ENCODE measurements around the gene GDF15. TPM values are rescaled to one million over a fixed set of nuclear protein-coding genes. Genes with fewer than 3 reads are reported as not detected.

GDF15 gene
- total and polyA plus RNA-seq, 9 donors, result 0.33 to 1.8 (median 0.72) TPM

DNA sequence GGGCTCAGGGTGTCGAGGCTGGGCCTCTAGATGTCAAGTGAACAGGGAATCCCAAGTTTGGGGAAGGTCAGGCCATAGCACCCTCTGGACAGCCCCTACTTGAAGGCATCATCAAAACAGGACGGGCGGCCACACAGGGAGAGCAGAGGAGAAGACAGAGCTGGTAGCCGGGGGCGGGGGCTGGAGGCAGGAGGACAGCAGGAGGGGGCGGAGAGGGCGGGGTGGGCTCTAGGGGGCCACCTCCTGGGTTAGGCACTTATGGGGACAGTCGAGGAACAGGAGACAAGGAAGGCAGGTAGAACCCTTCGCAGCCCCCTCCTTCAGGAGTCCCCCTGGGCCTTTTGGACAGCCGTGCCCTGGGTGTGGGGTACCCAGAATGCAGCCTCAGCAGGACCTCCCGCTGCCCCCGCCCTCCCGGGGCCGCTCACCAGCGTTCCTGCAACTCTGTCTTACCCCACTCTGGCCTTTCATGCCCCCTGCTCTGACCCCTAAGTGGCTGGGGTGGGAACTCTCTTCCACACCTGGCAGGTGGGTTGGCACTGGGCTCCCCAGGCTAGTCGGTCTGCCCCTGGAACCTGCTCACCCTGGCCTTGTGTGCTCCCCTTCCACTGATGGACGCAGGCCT is 39.0 kb downstream of the GDF15 start:
- H3K4me3 ChIP-seq (ENCODE audit: low read length), result no peak overlapping the region
- peaks cover 99% of the 10 kb centered on the region for H3K4me1 ChIP-seq (ENCODE audit: control insufficient read depth, insufficient read depth, low read length)
- no peak for DNase-seq
- H3K36me3 ChIP-seq (ENCODE audit: control insufficient read depth, insufficient read depth, low read length), result peaks cover 17% of the 10 kb centered on the region
- no peaks in the 10 kb centered on the region for H3K9me3 ChIP-seq (replicated peaks; ENCODE audit: control insufficient read depth, low read depth, low read length)
- 68% methylated on average over 10 of the region's 17 CpGs for WGBS (ENCODE audit: insufficient coverage)
- H3K27me3 ChIP-seq (ENCODE audit: control insufficient read depth, insufficient read depth, low read length), result no peaks in the 10 kb centered on the region
- H3K27ac ChIP-seq (ENCODE audit: low read length), result peak overlapping the region; percentile 87

DNA sequence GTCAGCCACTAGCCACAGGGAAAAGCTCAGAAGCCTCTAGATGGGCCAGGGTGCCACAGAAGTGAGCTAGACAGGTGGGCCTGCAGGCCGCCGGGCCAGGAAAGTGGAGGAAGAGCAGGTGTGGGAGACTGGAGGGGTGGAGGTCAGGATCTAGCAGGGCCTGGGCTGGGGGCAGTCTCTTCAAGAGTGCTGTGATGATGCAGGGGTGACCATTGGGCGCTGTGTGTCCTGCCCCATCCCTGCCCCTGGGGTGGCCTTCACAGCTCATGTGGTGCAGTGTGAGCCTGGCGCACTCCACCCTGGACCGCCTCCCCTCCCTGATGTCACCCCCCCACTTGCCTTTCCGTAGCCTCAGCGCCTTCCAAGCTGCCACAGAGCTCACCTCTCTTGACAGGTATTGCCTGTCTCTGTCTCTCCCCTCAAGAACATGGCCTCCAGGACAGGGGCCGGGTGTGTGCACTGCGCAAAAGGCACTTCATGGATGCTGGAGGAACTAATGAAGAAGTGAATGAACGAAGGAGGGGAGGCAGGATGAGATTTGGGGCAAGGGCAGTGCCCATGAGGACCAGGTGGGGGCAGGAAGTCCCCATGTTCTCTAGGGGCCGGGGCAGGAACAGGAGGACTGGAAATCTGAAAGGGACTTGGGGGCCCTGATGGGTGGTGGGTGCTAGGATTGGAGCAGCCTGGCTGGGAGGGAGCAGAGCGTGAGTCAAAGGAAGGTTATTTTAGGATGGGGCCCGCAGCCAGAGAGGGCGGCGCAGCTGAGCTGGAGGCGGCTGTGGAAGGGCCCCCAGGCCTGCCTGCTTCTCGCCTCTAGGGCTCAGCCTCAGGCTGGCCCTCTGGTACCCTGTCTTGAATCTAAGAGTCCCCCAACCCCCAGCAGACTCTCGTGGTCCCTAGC is 39.8 kb downstream of the GDF15 start:
- H3K27me3 ChIP-seq (ENCODE audit: control insufficient read depth, insufficient read depth, low read length), result no peaks in the 10 kb centered on the region
- 63% methylated on average over 12 of the region's 18 CpGs for WGBS (ENCODE audit: insufficient coverage)
- peaks cover 19% of the 10 kb centered on the region for H3K36me3 ChIP-seq (ENCODE audit: control insufficient read depth, insufficient read depth, low read length)
- H3K9me3 ChIP-seq (replicated peaks; ENCODE audit: control insufficient read depth, low read depth, low read length), result no peaks in the 10 kb centered on the region
- peak overlapping the region; percentile 87 for H3K27ac ChIP-seq (ENCODE audit: low read length)
- no peak overlapping the region for H3K4me3 ChIP-seq (ENCODE audit: low read length)
- peak; percentile 86 for DNase-seq
- H3K4me1 ChIP-seq (ENCODE audit: control insufficient read depth, insufficient read depth, low read length), result peaks cover 95% of the 10 kb centered on the region

DNA sequence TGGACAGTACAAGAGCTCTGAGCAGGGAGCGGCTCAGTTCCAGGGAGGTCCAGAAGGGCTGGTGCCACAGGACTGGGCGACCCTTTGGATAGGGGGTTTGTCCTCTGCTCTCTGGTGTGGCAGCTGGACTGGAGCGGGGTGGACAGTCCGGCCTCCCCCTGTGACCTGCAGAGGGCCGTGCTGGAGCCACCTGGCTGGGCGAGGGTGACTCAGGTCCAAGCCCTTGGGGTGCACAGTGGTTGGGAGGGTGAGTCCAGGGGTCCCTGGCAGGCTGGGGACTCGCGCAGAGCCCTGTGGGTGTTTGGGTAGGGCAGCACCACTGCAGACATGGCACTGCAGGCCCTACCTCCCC is 40.4 kb downstream of the GDF15 start:
- DNase-seq, result no peak
- H3K27me3 ChIP-seq (ENCODE audit: control insufficient read depth, insufficient read depth, low read length), result no peaks in the 10 kb centered on the region
- peaks cover 89% of the 10 kb centered on the region for H3K4me1 ChIP-seq (ENCODE audit: control insufficient read depth, insufficient read depth, low read length)
- no peaks in the 10 kb centered on the region for H3K9me3 ChIP-seq (replicated peaks; ENCODE audit: control insufficient read depth, low read depth, low read length)
- H3K36me3 ChIP-seq (ENCODE audit: control insufficient read depth, insufficient read depth, low read length), result peaks cover 20% of the 10 kb centered on the region
- peak overlapping the region; percentile 71 for H3K27ac ChIP-seq (ENCODE audit: low read length)
- no peak overlapping the region for H3K4me3 ChIP-seq (ENCODE audit: low read length)
- WGBS (ENCODE audit: insufficient coverage), result 70% methylated on average over 5 of the region's 8 CpGs

DNA sequence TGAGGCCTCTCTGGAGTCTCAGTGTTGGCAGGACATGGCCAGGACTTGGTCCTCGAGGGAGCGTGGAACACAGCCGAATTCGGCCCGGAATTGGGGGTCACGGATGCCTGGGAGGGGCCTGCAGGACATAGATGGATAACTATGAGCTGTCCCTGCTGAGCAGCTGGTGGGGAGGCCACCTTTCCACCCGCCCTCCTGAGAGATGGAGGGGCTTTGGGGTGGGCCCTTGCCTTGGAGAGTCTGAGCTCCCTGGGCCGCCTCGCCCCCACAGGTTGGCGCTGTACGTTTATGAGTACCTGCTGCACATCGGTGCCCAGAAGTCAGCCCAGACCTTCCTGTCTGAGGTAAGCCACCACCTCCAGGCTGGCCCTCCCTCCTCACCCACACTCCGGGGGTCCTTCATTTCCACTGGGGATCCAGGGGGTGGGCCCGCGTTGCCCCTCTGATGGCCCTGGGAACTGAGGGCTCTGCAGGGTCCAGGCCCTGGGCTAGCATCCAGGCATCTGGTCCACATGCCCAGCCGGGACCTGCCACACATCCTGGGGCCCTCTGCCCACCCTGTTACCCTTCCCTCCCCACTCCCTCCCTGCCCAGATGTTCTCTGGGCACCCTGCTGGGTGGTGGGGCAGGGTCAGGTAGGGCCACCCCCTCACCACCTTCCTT is 41.3 kb downstream of the GDF15 start:
- peaks cover 91% of the 10 kb centered on the region for H3K4me1 ChIP-seq (ENCODE audit: control insufficient read depth, insufficient read depth, low read length)
- H3K27me3 ChIP-seq (ENCODE audit: control insufficient read depth, insufficient read depth, low read length), result no peaks in the 10 kb centered on the region
- no peak overlapping the region for H3K27ac ChIP-seq (ENCODE audit: low read length)
- 71% methylated on average over 11 of the region's 16 CpGs for WGBS (ENCODE audit: insufficient coverage)
- no peaks in the 10 kb centered on the region for H3K9me3 ChIP-seq (replicated peaks; ENCODE audit: control insufficient read depth, low read depth, low read length)
- no peak overlapping the region for H3K4me3 ChIP-seq (ENCODE audit: low read length)
- DNase-seq, result no peak
- peaks cover 26% of the 10 kb centered on the region for H3K36me3 ChIP-seq (ENCODE audit: control insufficient read depth, insufficient read depth, low read length)

DNA sequence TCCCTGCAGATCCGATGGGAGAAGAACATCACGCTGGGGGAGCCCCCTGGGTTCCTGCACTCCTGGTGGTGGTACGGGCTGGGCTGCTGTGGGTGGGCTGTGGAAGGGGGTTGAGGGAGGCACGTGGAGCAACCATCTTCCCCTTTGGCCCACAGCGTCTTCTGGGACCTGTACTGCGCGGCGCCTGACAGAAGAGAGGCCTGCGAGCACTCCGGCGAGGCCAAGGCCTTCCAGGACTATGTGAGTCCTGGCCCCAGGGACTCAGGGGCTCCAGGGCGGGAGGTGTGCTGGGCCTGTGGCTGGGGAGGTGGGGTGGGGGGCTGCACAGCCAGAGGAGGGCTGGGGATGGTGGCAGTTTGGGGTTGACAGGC is 41.8 kb downstream of the GDF15 start:
- no peak overlapping the region for H3K27ac ChIP-seq (ENCODE audit: low read length)
- no peaks in the 10 kb centered on the region for H3K27me3 ChIP-seq (ENCODE audit: control insufficient read depth, insufficient read depth, low read length)
- H3K9me3 ChIP-seq (replicated peaks; ENCODE audit: control insufficient read depth, low read depth, low read length), result no peaks in the 10 kb centered on the region
- WGBS (ENCODE audit: insufficient coverage), result 54% methylated on average over 4 of the region's 12 CpGs
- DNase-seq, result no peak
- H3K36me3 ChIP-seq (ENCODE audit: control insufficient read depth, insufficient read depth, low read length), result peaks cover 22% of the 10 kb centered on the region
- H3K4me3 ChIP-seq (ENCODE audit: low read length), result no peak overlapping the region
- H3K4me1 ChIP-seq (ENCODE audit: control insufficient read depth, insufficient read depth, low read length), result peaks cover 91% of the 10 kb centered on the region

DNA sequence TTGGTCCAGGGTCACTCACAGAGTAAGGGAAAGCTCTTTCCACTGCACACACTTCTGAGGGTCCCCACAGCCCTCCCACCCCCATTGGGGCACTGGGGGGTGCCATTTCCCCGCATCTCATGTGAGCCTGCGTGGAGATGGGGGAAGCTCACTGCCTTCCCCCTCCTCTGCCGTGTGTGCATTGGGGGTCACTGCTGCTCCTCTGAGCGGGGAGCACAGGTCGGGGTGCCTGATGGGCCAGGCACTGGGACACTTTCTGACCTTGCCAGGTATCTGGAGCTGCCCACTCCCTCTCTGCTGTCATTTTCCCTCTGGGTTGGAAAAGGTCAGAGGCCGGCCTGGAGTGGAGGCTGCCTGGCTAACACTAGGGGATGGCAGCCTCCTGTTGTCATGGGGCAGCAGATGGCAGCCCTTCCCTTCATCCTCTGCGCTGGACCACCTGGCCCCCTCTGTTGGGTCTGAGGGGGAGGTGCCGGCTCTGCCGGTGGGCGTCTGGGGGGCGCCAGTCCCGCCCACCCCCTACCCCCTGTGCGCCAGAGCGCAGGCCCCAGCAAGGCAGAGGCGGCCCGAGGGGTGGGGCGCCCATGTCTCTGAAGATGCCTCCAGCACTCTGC is 42.3 kb downstream of the GDF15 start:
- H3K36me3 ChIP-seq (ENCODE audit: control insufficient read depth, insufficient read depth, low read length), result peaks cover 22% of the 10 kb centered on the region
- no peak overlapping the region for H3K27ac ChIP-seq (ENCODE audit: low read length)
- peaks cover 91% of the 10 kb centered on the region for H3K4me1 ChIP-seq (ENCODE audit: control insufficient read depth, insufficient read depth, low read length)
- no peak overlapping the region for H3K4me3 ChIP-seq (ENCODE audit: low read length)
- no peaks in the 10 kb centered on the region for H3K9me3 ChIP-seq (replicated peaks; ENCODE audit: control insufficient read depth, low read depth, low read length)
- 33% methylated on average over 5 of the region's 17 CpGs for WGBS (ENCODE audit: insufficient coverage)
- no peaks in the 10 kb centered on the region for H3K27me3 ChIP-seq (ENCODE audit: control insufficient read depth, insufficient read depth, low read length)
- DNase-seq, result no peak

DNA sequence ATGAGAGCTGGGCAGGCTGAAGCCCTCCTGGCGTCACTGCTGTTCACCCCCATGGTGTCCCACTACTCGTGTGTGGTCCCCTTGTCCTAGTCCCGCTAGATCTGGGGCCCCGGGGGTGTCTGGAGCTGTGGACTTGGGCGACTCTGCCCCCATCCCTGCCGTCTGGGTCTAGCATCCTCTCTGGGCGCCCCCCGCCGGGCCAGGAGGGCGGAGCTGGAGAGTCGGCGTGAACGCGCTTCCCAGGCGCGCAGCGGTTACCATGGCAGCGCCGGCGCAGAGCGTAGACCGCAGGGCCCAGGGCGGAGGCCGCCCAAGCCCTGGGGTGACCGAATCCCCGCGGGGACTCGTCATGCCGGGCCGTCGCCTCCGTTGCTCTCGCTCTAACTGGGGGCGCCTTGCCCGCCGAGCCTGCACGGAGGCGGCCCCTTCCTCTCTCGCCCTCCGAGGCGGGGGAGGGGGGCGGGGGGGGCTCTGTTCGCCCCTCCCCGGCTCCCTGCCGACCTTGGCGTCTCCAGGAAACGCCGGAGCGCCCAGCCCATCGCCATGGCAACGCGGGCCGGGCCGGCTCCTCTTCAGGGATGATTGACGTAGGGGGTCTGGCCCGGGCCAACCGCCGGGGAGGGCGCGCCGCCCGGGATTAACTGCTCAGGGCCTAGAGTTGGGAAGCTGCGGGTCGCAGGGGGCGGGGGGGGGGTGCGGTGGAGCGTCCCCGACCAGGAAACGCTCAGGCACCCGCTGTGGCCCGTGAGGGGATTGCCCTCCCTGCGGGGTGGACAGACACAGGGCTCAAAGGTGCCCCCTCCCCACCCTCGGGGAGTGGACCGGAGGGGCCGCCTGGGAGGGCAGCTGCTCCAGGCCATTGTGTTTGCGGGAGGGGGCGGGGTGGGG is 43.1 kb downstream of the GDF15 start:
- 10% methylated on average over 34 of the region's 77 CpGs for WGBS (ENCODE audit: insufficient coverage)
- Histone ChIP-seq H3K27ac (ENCODE audit: low read length) (peak overlapping the region; percentile 59), H3K4me3 (ENCODE audit: low read length) (peak overlapping the region; percentile 25), H3K27me3 (ENCODE audit: control insufficient read depth, insufficient read depth, low read length) (no peaks in the 10 kb centered on the region), H3K36me3 (ENCODE audit: control insufficient read depth, insufficient read depth, low read length) (peaks cover 19% of the 10 kb centered on the region), H3K4me1 (ENCODE audit: control insufficient read depth, insufficient read depth, low read length) (peaks cover 87% of the 10 kb centered on the region), H3K9me3 (replicated peaks; ENCODE audit: control insufficient read depth, low read depth, low read length) (no peaks in the 10 kb centered on the region)
- peak; percentile 84 for DNase-seq

DNA sequence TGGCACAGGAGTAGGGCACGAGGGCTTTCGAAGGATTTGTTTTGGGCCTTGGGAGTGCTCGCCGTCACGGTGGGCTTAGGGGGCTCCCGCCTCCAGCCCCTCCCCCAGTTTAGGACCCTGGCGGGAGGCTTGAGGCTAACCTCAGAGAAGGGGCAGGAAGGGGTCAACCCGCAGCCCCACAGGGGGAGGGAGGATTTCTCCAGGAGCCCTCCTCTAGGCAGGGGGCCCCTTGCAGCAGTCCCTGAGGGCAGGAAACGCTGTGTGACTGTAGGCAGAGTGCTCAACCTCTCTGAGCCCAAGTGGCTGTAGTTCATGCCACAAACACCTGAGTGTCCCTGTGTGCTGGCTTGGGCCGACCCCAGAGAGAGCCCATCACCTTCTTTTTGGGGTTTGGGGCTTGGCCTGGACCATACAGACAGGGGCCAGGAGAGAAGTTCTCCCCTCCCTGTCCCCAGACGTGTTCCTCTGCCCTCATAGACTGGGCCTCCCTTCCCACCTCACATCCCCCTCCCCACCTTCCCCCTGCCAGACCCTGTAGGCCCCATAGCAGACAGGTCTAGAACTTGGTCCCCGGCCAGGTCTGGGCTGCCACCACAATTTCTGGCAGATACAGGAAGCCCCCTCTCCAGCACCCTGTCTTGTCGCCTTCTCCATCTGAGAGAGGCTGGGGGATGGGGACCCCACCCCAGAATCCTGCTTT is 43.9 kb downstream of the GDF15 start:
- Histone ChIP-seq H3K4me1 (ENCODE audit: control insufficient read depth, insufficient read depth, low read length) (peaks cover 84% of the 10 kb centered on the region), H3K27ac (ENCODE audit: low read length) (peak overlapping the region; percentile 59)

More for the DNA sequence above, 43.9 kb downstream of the GDF15 start:
- no peak overlapping the region for H3K4me3 ChIP-seq (ENCODE audit: low read length)
- no peaks in the 10 kb centered on the region for H3K27me3 ChIP-seq (ENCODE audit: control insufficient read depth, insufficient read depth, low read length)
- WGBS (ENCODE audit: insufficient coverage), result 41% methylated on average over 10 of the region's 13 CpGs
- no peaks in the 10 kb centered on the region for H3K9me3 ChIP-seq (replicated peaks; ENCODE audit: control insufficient read depth, low read depth, low read length)
- peaks cover 22% of the 10 kb centered on the region for H3K36me3 ChIP-seq (ENCODE audit: control insufficient read depth, insufficient read depth, low read length)
- no peak for DNase-seq

All from muscle of leg (tissue), 11 donors.